Measurements from ENCODE around the gene DOCK4. TPM values are rescaled to one million over a fixed set of nuclear protein-coding genes. Genes with fewer than 3 reads are reported as not detected.

The DOCK4 gene
- total RNA-seq, 6 experiments from 2014 or later, result 9.4 to 29.9 (median 22.8) TPM

GRCh38 chr7:111839261-111839660, 366.9 kb downstream of the DOCK4 start:
- intact Hi-C loops (cut with DNase I), result no loop called here
- TF ChIP-seq POLR2A (IDR thresholded peaks at IDR 0.05), result no peak
- Histone ChIP-seq H3K27me3 (no peaks in the 10 kb centered on the region), H3K4me3 (no peak overlapping the region), H3K36me3 (no peaks in the 10 kb centered on the region), H3K9me3 (no peaks in the 10 kb centered on the region), H3K4me1 (no peaks in the 10 kb centered on the region), H3K27ac (no peak overlapping the region)
- DNase-seq, result no peak
- no peak for ATAC-seq

- intact Hi-C loops (cut with DNase I), result no loop called here
- no peak for DNase-seq
- H3K27ac ChIP-seq, result no peak overlapping the region
- 75% methylated on average over 1 of the region's 1 CpG for WGBS (ENCODE audit: insufficient coverage, low coverage, low lambda C conversion rate, missing lambda C conversion rate)
- H3K4me1 ChIP-seq, result no peaks in the 10 kb centered on the region
- no peak for ATAC-seq
- no peak overlapping the region for H3K4me3 ChIP-seq
- no peaks in the 10 kb centered on the region for H3K36me3 ChIP-seq
- TF ChIP-seq POLR2A (IDR thresholded peaks at IDR 0.05) (no peak), CTCF (IDR thresholded peaks at IDR 0.05) (no peak)
- no peaks in the 10 kb centered on the region for H3K9me3 ChIP-seq
- H3K27me3 ChIP-seq, result no peaks in the 10 kb centered on the region
Measured at GRCh38 chr7:111836592-111836991, 369.6 kb downstream of the DOCK4 start.

GRCh38 chr7:111835066-111835465, 371.1 kb downstream of the DOCK4 start:
- no peaks in the 10 kb centered on the region for H3K4me1 ChIP-seq
- no peaks in the 10 kb centered on the region for H3K27me3 ChIP-seq
- TF ChIP-seq POLR2A (IDR thresholded peaks at IDR 0.05) (no peak), CTCF (IDR thresholded peaks at IDR 0.05) (no peak)
- ATAC-seq, result peak in 1 of 4 donors; percentile 28
- H3K9me3 ChIP-seq, result no peaks in the 10 kb centered on the region
- intact Hi-C loops (cut with DNase I), result no loop called here
- no peak overlapping the region for H3K27ac ChIP-seq
- DNase-seq, result no peak
- no peaks in the 10 kb centered on the region for H3K36me3 ChIP-seq
- no peak overlapping the region for H3K4me3 ChIP-seq

DNA sequence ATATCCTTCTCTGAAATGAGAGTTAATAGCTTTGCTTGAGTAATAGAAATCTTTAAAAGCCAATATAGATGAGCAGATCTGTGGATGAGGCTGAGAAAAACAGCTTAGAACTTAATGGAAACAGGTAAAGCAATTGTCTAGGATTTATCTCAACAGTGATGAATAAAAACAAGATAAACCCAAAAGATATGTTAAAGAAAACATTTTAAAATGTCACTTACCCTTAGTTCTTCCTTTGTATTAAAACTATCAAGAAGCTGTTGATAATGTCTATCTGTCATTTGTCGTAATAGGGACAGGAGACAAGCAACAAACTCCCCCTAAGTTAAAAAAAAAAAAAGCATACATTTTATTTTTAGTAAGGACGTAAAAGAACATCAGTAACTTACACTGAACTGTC, 371.8 kb downstream of the DOCK4 start:
- 84% methylated on average over 2 of the region's 2 CpGs for WGBS (ENCODE audit: insufficient coverage, low coverage, low lambda C conversion rate, missing lambda C conversion rate)
- no peaks in the 10 kb centered on the region for H3K4me1 ChIP-seq

GRCh38 chr7:111833466-111833865, 372.7 kb downstream of the DOCK4 start:
- intact Hi-C loops (cut with DNase I), result no loop called here
- ATAC-seq (no peak), DNase-seq (no peak)
- Histone ChIP-seq H3K9me3 (no peaks in the 10 kb centered on the region), H3K4me3 (no peak overlapping the region), H3K27me3 (no peaks in the 10 kb centered on the region), H3K4me1 (no peaks in the 10 kb centered on the region), H3K27ac (no peak overlapping the region), H3K36me3 (no peaks in the 10 kb centered on the region)
- TF ChIP-seq CTCF (IDR thresholded peaks at IDR 0.05) (no peak), POLR2A (IDR thresholded peaks at IDR 0.05) (no peak)

More for the DNA sequence above, 371.8 kb downstream of the DOCK4 start:
- intact Hi-C loops (cut with DNase I), result no loop called here
- Histone ChIP-seq H3K27me3 (no peaks in the 10 kb centered on the region), H3K27ac (no peak overlapping the region), H3K9me3 (no peaks in the 10 kb centered on the region), H3K4me3 (no peak overlapping the region), H3K36me3 (no peaks in the 10 kb centered on the region)
- ATAC-seq (no peak), DNase-seq (no peak)
- no peak for TF ChIP-seq CTCF (IDR thresholded peaks at IDR 0.05)
- TF ChIP-seq POLR2A (IDR thresholded peaks at IDR 0.05), result no peak
